GM12874 (cell line): ENCODE data around the gene IP6K3.
A peak's percentile ranks its signal among the peaks of the same experiment; 100 is the strongest.

Source experiments
- TF ChIP-seq, protein P1 (sequence below): IDR thresholded peaks from 2 replicates; pipeline ENCODE4 v1.5.1; 2011; ENCODE audit warnings: low read depth, mild to moderate bottlenecking, control low read depth, low read length, moderate library complexity; ENCODE audit not compliant: insufficient read depth

IP6K3 gene

DNA sequence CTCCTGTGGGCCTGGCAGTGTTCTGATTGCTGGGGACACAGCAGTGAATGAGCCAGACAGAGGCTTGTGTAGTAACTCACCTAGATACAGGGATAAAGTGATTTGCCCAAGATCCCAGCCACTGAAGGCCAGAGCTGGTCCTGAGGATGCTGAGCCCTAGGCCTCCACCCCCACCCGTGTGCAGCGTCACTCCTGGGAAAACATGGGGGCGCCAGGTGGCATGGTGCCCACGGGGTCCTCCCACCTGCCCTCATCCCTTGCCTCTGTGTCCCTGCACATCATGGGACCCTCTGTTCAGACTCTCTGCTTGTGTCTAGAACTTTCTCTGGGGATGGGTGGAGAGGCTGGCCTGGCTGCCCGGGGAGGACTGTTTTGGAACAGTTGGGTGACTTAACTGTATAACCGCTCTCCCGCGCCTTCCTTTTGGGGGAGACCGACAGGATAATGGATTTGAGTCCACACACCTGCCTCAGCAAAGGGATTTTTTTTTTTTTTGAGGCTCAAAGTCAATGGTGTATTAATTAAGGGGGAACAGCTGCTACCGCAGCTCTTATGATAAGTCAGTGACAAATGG is 22.6 kb upstream of the IP6K3 start:
- TF ChIP-seq, protein P1, sequence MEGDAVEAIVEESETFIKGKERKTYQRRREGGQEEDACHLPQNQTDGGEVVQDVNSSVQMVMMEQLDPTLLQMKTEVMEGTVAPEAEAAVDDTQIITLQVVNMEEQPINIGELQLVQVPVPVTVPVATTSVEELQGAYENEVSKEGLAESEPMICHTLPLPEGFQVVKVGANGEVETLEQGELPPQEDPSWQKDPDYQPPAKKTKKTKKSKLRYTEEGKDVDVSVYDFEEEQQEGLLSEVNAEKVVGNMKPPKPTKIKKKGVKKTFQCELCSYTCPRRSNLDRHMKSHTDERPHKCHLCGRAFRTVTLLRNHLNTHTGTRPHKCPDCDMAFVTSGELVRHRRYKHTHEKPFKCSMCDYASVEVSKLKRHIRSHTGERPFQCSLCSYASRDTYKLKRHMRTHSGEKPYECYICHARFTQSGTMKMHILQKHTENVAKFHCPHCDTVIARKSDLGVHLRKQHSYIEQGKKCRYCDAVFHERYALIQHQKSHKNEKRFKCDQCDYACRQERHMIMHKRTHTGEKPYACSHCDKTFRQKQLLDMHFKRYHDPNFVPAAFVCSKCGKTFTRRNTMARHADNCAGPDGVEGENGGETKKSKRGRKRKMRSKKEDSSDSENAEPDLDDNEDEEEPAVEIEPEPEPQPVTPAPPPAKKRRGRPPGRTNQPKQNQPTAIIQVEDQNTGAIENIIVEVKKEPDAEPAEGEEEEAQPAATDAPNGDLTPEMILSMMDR, result no peak

DNA sequence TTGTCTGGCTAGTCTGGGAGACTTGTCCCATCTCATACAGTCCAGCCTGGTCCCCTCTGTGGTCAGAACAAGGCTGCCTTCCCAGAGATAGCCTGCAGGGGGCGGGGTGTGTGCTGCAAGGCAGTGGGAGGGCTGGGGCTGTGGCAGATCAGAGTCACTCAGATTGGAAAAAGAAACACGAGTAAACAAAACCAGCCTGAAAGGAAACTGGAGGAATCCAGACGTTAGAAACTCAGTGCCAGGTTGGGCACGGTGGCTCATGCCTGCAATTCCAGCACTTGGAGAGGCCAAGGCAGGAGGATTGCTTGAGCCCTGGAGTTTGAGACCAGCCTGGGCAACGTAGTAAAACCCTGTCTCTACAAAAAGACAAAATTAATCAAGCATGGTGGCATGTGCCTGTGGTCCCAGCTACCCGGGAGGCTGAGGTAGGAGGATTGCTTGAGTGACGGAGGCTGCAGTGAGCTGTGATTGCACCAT is 22.0 kb upstream of the IP6K3 start:
- TF ChIP-seq, protein P1, result peak; percentile 87

DNA sequence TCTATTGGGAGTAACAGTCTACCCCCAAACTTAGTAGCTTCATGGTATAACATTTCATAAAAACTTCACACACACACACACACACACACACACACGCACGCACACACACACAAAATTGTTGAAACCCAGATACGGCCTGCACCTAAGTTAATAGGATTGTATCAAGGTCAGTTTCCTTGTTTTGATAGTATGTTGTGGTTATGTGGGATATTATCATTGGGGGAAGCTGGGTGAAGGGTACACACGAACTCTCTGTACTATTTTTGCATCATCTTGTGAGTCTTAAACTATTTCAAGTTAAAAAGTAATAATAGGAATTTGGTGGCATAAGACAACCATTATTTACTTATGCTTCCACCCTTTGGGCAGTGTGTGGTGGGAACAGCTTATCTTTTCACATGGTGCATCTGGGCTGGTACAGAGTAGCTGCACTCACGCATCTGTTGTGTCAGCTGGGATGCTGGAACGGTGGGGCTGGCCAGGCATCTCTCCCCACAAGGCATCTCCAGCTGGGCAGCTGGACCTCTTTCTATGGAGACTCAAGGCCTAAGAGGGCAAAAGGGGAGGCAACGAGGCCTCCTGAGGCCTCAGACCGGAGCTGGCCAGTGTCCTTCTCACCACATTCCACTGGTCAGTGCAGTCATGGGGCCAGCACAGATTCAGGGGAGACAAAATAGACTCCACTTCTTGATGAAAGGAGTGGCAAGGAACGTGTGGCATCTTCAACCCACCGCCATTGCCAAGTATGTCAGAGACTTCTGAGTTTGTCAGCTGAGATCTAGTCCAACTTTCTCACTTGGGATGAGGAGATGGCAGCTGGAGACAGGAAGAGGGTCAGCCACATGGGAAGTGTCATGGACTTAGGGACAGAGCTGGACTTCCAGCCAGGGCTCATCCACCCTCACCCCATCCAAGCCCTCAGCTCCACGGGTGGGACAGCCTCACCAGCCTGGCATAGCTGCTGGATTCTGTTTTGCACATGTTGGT is 20.5 kb upstream of the IP6K3 start:
- TF ChIP-seq, protein P1, result no peak

DNA sequence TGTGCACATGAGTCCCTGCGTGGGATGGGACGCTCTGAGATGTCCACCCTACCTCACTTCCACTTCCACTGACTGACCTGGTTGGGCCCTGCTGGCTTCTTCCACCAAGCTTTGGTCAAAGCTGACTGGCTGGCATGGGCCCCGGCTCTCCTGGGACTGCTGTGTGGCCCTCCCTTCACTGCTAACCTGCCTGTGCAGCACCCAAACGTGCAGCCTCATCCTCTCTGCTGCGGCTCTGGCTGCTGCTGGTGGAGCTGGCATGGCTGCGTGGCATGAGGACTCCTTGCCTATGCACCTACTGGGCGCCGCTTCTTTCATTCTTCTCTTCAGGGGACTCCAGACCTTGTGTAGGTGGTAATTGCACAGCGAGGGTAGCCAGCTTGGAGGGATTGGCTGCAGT is 18.7 kb upstream of the IP6K3 start:
- TF ChIP-seq, protein P1, result no peak

DNA sequence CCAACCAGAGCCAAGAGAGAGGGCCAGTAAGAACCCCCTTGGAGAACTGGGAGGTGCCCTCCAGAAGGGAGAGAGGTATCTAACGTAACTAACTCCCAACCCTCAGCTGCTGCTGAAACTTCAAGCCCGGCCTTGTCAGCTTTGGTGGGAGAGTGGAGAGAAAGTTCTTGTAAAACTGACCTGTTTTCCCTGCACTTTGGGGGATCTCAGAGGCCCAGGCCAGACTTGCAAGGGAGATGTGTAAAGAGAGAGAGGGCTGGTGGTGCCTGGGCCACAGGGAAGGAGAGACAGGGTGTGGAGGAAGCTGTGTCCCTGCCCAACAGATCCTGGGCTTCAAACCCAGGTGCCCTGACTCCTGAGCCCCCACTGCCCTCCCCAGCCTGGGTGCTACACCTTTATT is 17.3 kb upstream of the IP6K3 start:
- TF ChIP-seq, protein P1, result no peak

DNA sequence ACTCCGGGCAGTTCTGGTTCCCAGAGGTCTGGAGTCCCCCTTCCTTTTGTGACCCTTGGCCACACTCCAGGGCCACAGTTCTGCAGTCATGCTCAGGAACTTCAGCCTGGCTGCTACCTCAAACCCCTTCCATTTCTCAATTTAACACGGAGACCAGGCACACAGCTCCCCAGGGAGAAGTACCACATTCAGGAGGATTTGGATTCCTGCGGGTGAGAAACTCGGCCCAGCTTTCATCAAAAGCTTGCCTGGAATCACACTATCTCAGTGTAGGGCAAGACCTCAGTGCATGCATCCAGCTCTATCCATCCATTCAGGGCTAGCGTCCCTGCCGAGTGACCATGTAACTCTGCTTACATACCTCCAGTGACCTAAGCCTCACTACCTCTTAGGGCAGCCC is 16.8 kb upstream of the IP6K3 start:
- TF ChIP-seq, protein P1, result no peak

DNA sequence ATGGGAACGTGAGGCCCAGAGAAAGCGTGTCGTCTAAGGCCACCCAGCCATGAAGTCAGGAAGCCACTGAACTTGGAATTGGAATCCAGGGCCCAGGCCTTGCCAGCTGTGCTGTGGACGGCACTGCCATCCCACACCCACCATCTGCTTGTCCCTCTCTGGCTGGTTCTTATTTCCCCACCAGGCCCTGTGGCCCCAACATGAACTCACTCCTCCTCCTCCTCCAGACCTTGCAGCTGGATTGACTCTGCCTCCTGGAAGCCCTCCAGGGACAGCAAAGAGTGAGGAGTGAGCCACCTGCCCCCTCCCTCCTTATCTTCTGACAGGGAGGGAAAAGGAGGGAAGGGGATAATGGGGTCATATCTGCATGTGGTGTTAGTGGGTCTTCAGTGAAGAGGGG is 16.0 kb upstream of the IP6K3 start:
- TF ChIP-seq, protein P1, result no peak
